Fibroblast of skin of abdomen (primary cell): ENCODE results near the gene PLXDC1.

Source experiments
- DNase-seq: peaks from one replicate; pipeline ENCODE4 v3.0.0-alpha.2; 2013

PLXDC1 gene

GRCh38 chr17:39094607-39095308 lies 56.7 kb downstream of the PLXDC1 start:
- no peak for DNase-seq

DNA sequence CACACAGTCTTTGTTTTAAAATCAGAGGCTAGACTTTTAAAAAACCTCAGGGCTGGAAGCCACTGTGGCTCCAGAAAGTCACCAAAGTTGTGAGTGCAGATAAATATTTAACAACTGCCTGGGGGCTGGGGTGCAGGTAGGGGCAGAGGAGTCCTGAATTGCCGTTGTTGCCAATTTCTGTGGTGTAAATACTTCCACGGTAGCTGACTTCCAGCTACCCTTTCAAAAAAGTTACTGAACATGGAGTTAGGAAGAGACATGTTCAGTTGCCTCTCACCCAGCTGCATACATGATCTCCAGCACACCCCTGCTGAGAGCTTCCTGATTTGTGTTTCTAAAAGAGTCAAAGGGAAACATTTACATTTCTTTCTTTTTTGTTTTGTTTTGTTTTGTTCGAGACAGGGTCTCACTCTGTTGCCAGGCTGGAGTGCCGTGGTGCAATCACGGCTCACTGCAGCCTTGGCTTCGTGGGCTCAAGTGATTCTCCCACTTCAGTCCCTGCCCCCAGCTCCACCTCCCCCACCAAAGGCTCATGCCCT lies 58.7 kb downstream of the PLXDC1 start:
- DNase-seq: no peak

- DNase-seq: no peak
These were observed 60.4 kb downstream of the PLXDC1 start for GRCh38 chr17:39090908-39091665.

DNA sequence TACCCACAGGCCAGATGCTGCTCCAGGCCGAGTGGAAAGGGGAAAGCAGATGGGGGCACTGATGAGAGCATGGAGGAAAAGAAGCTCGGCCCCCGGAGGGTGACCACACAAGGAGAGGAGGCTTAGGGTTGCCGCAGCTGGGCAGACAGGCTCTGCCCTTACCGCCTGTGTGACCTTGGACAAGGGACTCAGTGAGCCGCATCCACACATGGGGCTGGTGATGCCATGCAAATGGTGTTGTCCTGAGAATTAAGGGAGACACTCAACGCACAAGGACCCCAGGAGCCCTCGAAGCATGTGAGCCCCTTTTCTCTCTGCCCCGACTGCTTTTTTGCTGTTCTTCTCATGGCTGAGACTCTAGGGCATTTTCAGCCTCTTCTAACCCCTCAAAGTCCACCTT lies 61.0 kb downstream of the PLXDC1 start:
- no peak for DNase-seq

- no peak for DNase-seq
These were observed 66.9 kb downstream of the PLXDC1 start for GRCh38 chr17:39084558-39084957.

- DNase-seq: no peak
These were observed 68.2 kb downstream of the PLXDC1 start for GRCh38 chr17:39083270-39083669.

DNA sequence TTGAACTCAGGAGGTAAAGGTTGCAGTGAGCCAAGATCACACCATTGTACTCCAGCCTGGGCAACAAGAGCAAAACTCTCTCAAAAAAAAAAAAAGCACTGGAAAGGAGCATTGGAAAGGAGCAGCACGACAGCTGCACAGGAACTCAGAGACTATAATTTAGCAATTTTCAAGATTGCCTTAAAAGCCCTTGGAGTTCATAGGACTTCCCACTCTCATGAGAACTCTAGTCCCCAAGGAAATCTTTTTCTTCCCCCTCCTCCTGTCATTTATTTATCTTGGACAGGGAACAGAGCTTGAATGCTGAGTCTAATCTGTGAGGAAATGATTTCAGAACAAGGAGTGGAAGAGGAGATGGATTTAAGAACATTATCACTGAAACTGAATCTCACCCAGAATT lies 69.0 kb downstream of the PLXDC1 start:
- DNase-seq: peak; percentile 51

DNA sequence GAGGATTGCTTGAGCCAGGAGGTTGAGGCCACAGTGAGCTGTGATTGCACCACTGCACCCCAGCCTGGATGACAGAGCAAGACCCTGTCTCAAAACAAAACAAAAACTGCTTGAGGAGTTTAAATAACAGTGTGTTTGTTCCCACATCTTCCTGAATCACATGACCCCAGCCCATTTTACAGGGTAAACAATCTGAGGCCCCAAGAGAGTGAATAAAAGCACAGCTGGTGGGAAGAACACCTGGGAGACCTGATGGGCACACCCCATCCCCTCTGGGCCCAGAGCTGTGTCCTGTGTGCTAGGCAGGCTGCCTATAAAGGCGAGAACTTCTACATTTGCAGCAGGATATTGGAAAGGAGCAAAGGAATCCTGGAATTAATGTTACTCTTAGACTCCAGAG lies 69.6 kb downstream of the PLXDC1 start:
- DNase-seq: no peak

- peak; percentile 59 for DNase-seq
These were observed 70.9 kb downstream of the PLXDC1 start for GRCh38 chr17:39080421-39081078.

DNA sequence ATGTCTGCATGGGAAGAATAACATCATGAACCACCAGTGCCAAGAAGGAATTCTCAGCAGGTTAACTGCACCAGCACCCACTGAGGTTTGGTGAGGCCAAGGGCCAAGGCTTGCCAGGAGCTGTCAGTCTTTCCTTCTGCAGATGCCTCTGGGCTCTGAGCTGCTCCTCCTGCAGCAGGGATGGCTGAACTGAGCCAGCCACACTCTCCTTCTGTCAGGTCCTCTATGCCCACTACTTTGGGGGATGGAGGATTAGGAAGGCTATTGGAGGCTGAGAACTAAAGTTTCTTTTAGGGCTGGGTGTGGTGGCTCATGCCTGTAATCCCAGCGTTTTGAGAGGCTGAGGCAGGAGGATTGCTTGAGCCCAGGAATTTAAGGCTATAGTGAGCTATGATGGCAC lies 71.6 kb downstream of the PLXDC1 start:
- DNase-seq: no peak

GRCh38 chr17:39077866-39078265 lies 73.6 kb downstream of the PLXDC1 start:
- no peak for DNase-seq

- no peak for DNase-seq
These were observed 74.2 kb downstream of the PLXDC1 start for GRCh38 chr17:39077252-39077651.

DNA sequence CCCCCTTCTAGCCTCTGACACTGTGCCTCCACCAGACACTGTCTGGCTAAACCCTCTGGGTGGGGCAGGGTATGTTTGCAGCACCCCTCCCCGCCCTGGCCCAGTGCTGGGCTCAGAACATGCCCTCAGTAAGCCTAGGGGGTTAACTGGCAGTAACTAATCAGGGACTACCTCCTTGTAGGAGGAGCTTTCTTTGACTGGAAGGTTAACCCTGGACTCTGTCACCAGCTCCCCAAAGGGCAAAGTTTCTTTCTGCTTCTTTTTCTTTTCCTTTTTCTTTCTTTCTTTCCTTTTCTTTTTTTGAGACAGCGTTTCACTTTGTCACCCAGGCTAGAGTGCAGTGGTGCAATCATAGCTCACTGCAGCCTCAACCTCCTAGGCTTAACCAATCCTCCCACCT lies 76.8 kb downstream of the PLXDC1 start:
- no peak for DNase-seq

GRCh38 chr17:39073916-39074315 lies 77.5 kb downstream of the PLXDC1 start:
- no peak for DNase-seq

- no peak for DNase-seq
These were observed 78.1 kb downstream of the PLXDC1 start for GRCh38 chr17:39073353-39073752.

GRCh38 chr17:39071573-39071972 lies 79.9 kb downstream of the PLXDC1 start:
- no peak for DNase-seq

DNA sequence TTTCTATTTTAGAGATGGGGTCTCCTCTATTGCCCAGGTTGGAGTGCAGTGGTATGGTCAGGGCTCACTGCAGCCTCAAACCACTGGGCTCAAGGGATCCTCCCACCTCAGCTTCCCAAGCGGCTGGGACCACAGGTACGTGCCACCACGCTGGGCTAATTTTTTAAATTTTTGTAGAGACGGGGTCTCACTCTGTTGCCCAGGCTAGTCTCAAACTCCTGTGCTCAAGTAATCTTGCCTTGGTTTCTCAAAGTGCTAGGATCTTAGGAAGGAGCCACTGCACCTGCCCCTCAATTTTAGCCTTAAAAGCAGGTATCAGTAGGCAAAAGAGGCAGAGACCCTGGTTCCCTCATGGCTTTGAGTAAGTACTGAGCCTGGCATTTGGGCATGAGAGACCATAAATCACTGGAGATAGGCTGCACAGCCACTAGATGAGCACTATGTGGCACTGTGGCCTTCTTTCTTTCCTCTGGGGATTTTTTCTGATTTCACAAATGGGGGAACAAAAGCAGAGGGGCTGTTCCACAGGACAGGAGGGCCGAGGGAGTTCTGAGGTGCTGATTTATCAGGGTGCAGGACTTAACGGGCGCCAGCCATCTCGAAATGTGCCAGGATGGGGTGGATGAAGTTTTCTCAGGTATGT lies 82.2 kb downstream of the PLXDC1 start:
- peak; percentile 48 for DNase-seq

GRCh38 chr17:39064819-39065218 lies 86.6 kb downstream of the PLXDC1 start:
- DNase-seq: peak; percentile 20

GRCh38 chr17:39064374-39064773 lies 87.1 kb downstream of the PLXDC1 start:
- DNase-seq: peak; percentile 86

DNA sequence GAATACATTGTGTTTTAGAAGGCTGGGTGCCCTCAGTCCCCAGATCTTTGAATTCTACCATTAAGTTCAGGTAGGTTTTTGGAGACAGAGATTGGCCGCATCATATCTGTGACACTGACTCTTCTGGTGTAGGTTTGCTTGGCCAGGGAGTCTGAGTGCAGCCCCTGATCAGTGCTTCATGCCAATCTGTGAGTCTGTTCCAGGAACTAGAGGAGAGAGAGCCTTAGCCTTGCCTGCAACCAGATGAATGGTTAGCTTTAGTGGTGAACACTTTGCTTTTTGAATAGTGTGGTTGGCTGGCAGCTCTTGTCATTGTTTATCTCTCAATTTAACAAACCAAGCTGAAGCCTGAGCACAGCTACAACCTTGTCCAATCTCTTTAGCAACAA lies 87.8 kb downstream of the PLXDC1 start:
- no peak for DNase-seq

- peak; percentile 56 for DNase-seq
These were observed 88.4 kb downstream of the PLXDC1 start for GRCh38 chr17:39062846-39063680.

DNA sequence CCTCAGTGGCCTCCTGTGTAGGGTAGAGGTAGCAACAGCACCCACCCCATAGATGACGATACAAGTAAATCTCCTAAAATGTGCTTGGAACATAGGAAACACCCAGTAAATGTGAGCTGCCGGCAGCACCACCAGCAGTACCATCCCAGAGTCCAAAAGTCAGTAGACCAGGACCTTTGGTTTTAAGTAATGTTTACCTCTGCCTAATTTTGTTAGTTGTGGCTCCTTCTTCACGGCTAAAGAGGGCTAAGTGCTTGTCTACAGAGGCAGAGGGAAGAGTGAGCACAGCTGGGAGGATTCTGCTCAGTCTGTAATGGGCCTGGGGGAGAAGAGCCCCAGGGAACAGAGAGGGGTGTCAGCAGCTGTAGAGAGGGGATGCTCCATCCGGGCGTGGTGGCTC lies 92.9 kb downstream of the PLXDC1 start:
- no peak for DNase-seq
